Ovary (tissue), 3 donors: ENCODE measurements around the gene TJP1.

Experiments used
- EP300 ChIP-seq: sonication (generic); formaldehyde crosslinking; IDR thresholded peaks from one replicate; pipeline ENCODE4 v1.6.1; 2017; ENCODE audit warnings: antibody characterized with exemption
- POLR2A ChIP-seq: fragments of 450-650 bp; IDR thresholded peaks from one replicate; pipeline ENCODE4 v1.6.1; 2017; ENCODE audit warnings: antibody characterized with exemption, mild to moderate bottlenecking, moderate library complexity
- TF ChIP-seq, protein P1 (sequence below), 3 donors: fragments of 450-650 bp in 2 of 3; fragments of 200-600 bp in 1 of 3; IDR thresholded peaks; one replicate each; pipeline versions ENCODE4 v1.5.1 to v1.8.0; 2016 to 2022; ENCODE audit warnings: antibody characterized with exemption in 3 of 3, mild to moderate bottlenecking in 1 of 3
- donor health status: DM: no; HTN: no; CAD: no.

DNA sequence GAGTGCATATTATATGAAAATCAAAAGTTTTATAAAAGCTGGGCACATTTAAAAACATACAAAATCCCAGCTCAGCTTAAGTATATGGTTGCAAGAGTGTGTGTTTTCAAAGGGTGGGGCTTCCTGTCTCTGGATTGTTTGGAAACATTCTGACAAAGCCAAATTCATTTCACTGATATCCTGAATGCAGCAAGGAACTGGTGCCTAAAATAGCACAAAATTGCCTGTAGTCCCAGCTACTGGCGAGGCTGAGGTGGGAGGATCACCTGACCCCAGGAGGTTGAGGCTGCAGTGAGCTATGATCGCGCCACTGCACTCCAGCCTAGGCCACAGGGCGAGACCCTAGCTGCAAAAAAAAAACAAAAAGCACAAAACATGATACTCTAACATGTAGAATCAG lies 13.0 kb upstream of the TJP1 start:
- TF ChIP-seq, protein P1, sequence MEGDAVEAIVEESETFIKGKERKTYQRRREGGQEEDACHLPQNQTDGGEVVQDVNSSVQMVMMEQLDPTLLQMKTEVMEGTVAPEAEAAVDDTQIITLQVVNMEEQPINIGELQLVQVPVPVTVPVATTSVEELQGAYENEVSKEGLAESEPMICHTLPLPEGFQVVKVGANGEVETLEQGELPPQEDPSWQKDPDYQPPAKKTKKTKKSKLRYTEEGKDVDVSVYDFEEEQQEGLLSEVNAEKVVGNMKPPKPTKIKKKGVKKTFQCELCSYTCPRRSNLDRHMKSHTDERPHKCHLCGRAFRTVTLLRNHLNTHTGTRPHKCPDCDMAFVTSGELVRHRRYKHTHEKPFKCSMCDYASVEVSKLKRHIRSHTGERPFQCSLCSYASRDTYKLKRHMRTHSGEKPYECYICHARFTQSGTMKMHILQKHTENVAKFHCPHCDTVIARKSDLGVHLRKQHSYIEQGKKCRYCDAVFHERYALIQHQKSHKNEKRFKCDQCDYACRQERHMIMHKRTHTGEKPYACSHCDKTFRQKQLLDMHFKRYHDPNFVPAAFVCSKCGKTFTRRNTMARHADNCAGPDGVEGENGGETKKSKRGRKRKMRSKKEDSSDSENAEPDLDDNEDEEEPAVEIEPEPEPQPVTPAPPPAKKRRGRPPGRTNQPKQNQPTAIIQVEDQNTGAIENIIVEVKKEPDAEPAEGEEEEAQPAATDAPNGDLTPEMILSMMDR (IDR thresholded peaks at IDR 0.05), result no peak
- TF ChIP-seq POLR2A (no peak), EP300 (no peak)
